K562 (cell line): ENCODE results near the gene FLII. TPM values are rescaled to one million over a fixed set of nuclear protein-coding genes. Genes with fewer than 3 reads are reported as not detected.
A peak's percentile ranks its signal among the peaks of the same experiment; 100 is the strongest.

ENCODE experiments used
- ATAC-seq: fragments of 200-7000 bp; cut with Tn5 transposase; 3 replicates; pipeline ENCODE4 v1.9.1; 2020; ENCODE audit warnings: moderate library complexity
- BruUV-seq: library from RNA; stranded (reverse); fragments of 400-500 nt; replicated peaks from 2 replicates; lab custom pipeline; 2021; lab: Mats Ljungman, UMichigan
- CTCF ChIA-PET: fragments of 300-600 bp; formaldehyde crosslinking; extraction: SDS; loops from one replicate; lab custom pipeline; 2021; ENCODE audit warnings: low intra/inter-chr PET ratio; lab: Yijun Ruan, JAX
- POLR2A ChIA-PET: fragments of 300-600, 350-650 bp; sonication (Branson Sonifier 250); formaldehyde crosslinking; extraction: SDS; loops from one replicate; lab custom pipeline; 2021; ENCODE audit warnings: antibody characterized with exemption, inconsistent platforms; lab: Yijun Ruan, JAX
- DNase-seq, 4 experiments: peaks; one replicate each; pipeline versions ENCODE4 v3.0.0 to v3.0.0-alpha.2; 2011 to 2018; ENCODE audit warnings: low spot score in 3 of 4, mixed read lengths in 3 of 4; ENCODE audit errors: extremely low read depth in 1 of 4
- FAIRE-seq: peaks from 2 replicates; lab custom pipeline; 2011; peaks lifted over from hg19 to GRCh38; lab: Jason Lieb, UNC
- H2AFZ ChIP-seq: 2 replicates; pipeline ENCODE4 v1.6.0; 2011; ENCODE audit warnings: low read depth, low read length, control low read depth, inconsistent platforms
- H3K27ac ChIP-seq: fragments of 200-600 bp; 3 replicates; pipeline ENCODE4 v1.8.0; 2011; ENCODE audit warnings: low read depth, mild to moderate bottlenecking, control low read depth, inconsistent platforms, low read length, moderate library complexity, mixed read lengths; ENCODE audit errors: extremely low read depth
- H3K27me3 ChIP-seq, 2 experiments: fragments of 300-600 bp in 1 of 2; 2 replicates in 1 of 2; 3 replicates in 1 of 2; pipeline versions ENCODE4 v1.6.0 to v1.8.0; 2011; ENCODE audit warnings: inconsistent platforms in 2 of 2, low read length in 2 of 2, mild to moderate bottlenecking in 1 of 2, mixed read lengths in 1 of 2, moderate library complexity in 1 of 2; ENCODE audit not compliant: control insufficient read depth in 2 of 2, insufficient read depth in 2 of 2
- H3K36me3 ChIP-seq: fragments of 300-600 bp; 3 replicates; pipeline ENCODE4 v1.8.0; 2011; ENCODE audit warnings: mild to moderate bottlenecking, low read length, inconsistent platforms; ENCODE audit not compliant: control insufficient read depth, insufficient read depth
- H3K4me1 ChIP-seq, 2 experiments: fragments of 200-600 bp in 1 of 2; replicated peaks in 1 of 2; 2 replicates in 1 of 2; 3 replicates in 1 of 2; pipeline versions ENCODE4 v1.5.1 to v1.8.0; 2011; ENCODE audit warnings: inconsistent platforms in 2 of 2, low read length in 2 of 2, mild to moderate bottlenecking in 1 of 2, mixed read lengths in 1 of 2, moderate library complexity in 1 of 2; ENCODE audit not compliant: control insufficient read depth in 2 of 2, insufficient read depth in 2 of 2
- H3K4me2 ChIP-seq: 2 replicates; pipeline ENCODE4 v1.6.1; 2011; ENCODE audit warnings: low read length, control low read depth, inconsistent platforms, mixed read lengths; ENCODE audit not compliant: insufficient read depth
- H3K4me3 ChIP-seq: fragments of 200-600 bp; sonication (generic), shearing (Covaris generic); 2 replicates; pipeline ENCODE4 v1.5.1; 2016; ENCODE audit warnings: control low read depth, inconsistent platforms
- H3K79me2 ChIP-seq: fragments of 200-600 bp; 3 replicates; pipeline ENCODE4 v1.8.0; 2011; ENCODE audit warnings: low read length, inconsistent platforms; ENCODE audit not compliant: control insufficient read depth, insufficient read depth
- H3K9ac ChIP-seq, 2 experiments: 2 replicates each; pipeline versions ENCODE4 v1.6.0 to v1.6.1; 2011; ENCODE audit warnings: low read depth in 2 of 2, low read length in 2 of 2, control low read depth in 1 of 2, inconsistent platforms in 1 of 2, mild to moderate bottlenecking in 1 of 2, mixed read lengths in 1 of 2; ENCODE audit not compliant: insufficient read depth in 1 of 2
- H3K9me1 ChIP-seq: one replicate; pipeline ENCODE4 v1.6.0; 2011; ENCODE audit warnings: inconsistent platforms, mild to moderate bottlenecking, low read length, moderate library complexity; ENCODE audit not compliant: control insufficient read depth, insufficient read depth
- H3K9me3 ChIP-seq: replicated peaks from 2 replicates; pipeline ENCODE4 v1.5.1; 2011; ENCODE audit warnings: low read depth, low read length, inconsistent platforms; ENCODE audit not compliant: control insufficient read depth, insufficient read depth
- H4K20me1 ChIP-seq: replicated peaks from 2 replicates; pipeline ENCODE4 v1.6.1; 2011; ENCODE audit warnings: low read length, inconsistent platforms, mixed read lengths; ENCODE audit not compliant: control insufficient read depth, insufficient read depth
- CUX1 ChIP-seq: fragments of 200-800 bp; sonication (Bioruptor generic); IDR thresholded peaks from 2 replicates; pipeline ENCODE4 v1.6.1; 2016; ENCODE audit warnings: missing genetic modification characterization, missing compliant biosample characterization
- FOS ChIP-seq: IDR thresholded peaks from 3 replicates; pipeline ENCODE4 v1.6.1; 2011; ENCODE audit not compliant: insufficient read length; ENCODE audit errors: extremely low read depth
- HINFP ChIP-seq: fragments of 450-650 bp; conservative IDR thresholded peaks from 2 replicates; pipeline ENCODE4 v1.6.1; 2016; ENCODE audit warnings: missing genetic modification characterization, low read depth, mild to moderate bottlenecking, control low read depth, missing compliant biosample characterization
- HLTF ChIP-seq: fragments of 450-650 bp; IDR thresholded peaks from 2 replicates; pipeline ENCODE4 v1.6.1; 2016
- HNRNPK ChIP-seq: fragments of 200-400 bp; formaldehyde crosslinking; IDR thresholded peaks from one replicate; pipeline ENCODE4 v1.6.1; 2018; ENCODE audit warnings: mild to moderate bottlenecking, low read depth, low read length; ENCODE audit not compliant: poor library complexity, severe bottlenecking
- KDM4B ChIP-seq, 2 experiments: fragments of 450-650 bp in 1 of 2; sonication (generic) in 1 of 2; IDR thresholded peaks; 2 replicates each; pipeline ENCODE4 v1.6.1; 2016 to 2017; ENCODE audit warnings: borderline replicate concordance in 2 of 2, antibody characterized with exemption in 1 of 2, low read depth in 1 of 2, mild to moderate bottlenecking in 1 of 2
- MAFF ChIP-seq: IDR thresholded peaks from 2 replicates; pipeline ENCODE4 v1.6.1; 2012; ENCODE audit warnings: low read length, improper control_type of control experiment
- MYC ChIP-seq, 2 experiments: fragments of 250-450 bp in 1 of 2; sonication (Bioruptor Pico) in 1 of 2; IDR thresholded peaks; 2 replicates each; pipeline versions ENCODE4 v1.5.1 to v1.6.1; 2012 to 2021; ENCODE audit warnings: low read depth in 2 of 2, borderline replicate concordance in 1 of 2, improper control_type of control experiment in 1 of 2, low read length in 1 of 2, mild to moderate bottlenecking in 1 of 2, moderate library complexity in 1 of 2
- NFE2 ChIP-seq: IDR thresholded peaks from 2 replicates; pipeline ENCODE4 v1.6.1; 2014; ENCODE audit warnings: antibody characterized with exemption, low read depth
- NONO ChIP-seq, 2 experiments: fragments of 200-400 bp in 1 of 2; fragments of 450-650 bp in 1 of 2; formaldehyde crosslinking in 1 of 2; IDR thresholded peaks; 2 replicates each; pipeline ENCODE4 v1.6.1; 2017; ENCODE audit warnings: low read depth in 2 of 2, mild to moderate bottlenecking in 2 of 2, moderate library complexity in 2 of 2, low read length in 1 of 2
- POLR2AphosphoS2 ChIP-seq: IDR thresholded peaks from 2 replicates; pipeline ENCODE4 v1.6.1; 2012; ENCODE audit warnings: low read length, improper control_type of control experiment
- RB1 ChIP-seq: fragments of 450-650 bp; IDR thresholded peaks from 2 replicates; pipeline ENCODE4 v1.6.1; 2017; ENCODE audit warnings: low read depth, mild to moderate bottlenecking
- ZNF232 ChIP-seq: sonication (generic); formaldehyde crosslinking; IDR thresholded peaks from 2 replicates; pipeline ENCODE4 v1.8.0; 2022; ENCODE audit warnings: mild to moderate bottlenecking, missing genetic modification reagents
- ZNF586 ChIP-seq: fragments of 450-650 bp; formaldehyde crosslinking; conservative IDR thresholded peaks from 2 replicates; pipeline ENCODE4 v1.4.0; 2020; ENCODE audit warnings: mild to moderate bottlenecking, moderate library complexity
- ZNF75A ChIP-seq: fragments of 450-650 bp; formaldehyde crosslinking; IDR thresholded peaks from 2 replicates; pipeline ENCODE4 v1.4.0; 2020; ENCODE audit warnings: mild to moderate bottlenecking
- ZNF778 ChIP-seq: fragments of 450-650 bp; formaldehyde crosslinking; IDR thresholded peaks from 2 replicates; pipeline ENCODE4 v1.4.0; 2020; ENCODE audit warnings: mild to moderate bottlenecking, moderate library complexity
- ZZZ3 ChIP-seq: fragments of 450-650 bp; IDR thresholded peaks from 2 replicates; pipeline ENCODE4 v1.6.1; 2016; ENCODE audit warnings: antibody characterized with exemption, mild to moderate bottlenecking, moderate library complexity
- WGBS: fragments of 100-300 bp; shearing (Covaris generic); methylation state at CpG from one replicate; pipeline ENCODE4 v1.1.6; 2016; ENCODE audit warnings: low coverage, mixed read lengths; ENCODE audit not compliant: insufficient coverage; ENCODE audit errors: missing lambda C conversion rate; 5-methylcytosine and 5-hydroxymethylcytosine counted together
- in situ Hi-C: fragments of 300-500 bp; cut with MboI; formaldehyde crosslinking; loops from 4 replicates; pipeline ENCODE4 v1.15.0; 2018; ENCODE audit warnings: inconsistent platforms, mixed read lengths
- intact Hi-C: fragments of 100-400 bp; cut with micrococcal nuclease; formaldehyde crosslinking; loops from 2 replicates; pipeline ENCODE4 v1.14.2; 2022
- polyA plus RNA-seq, 8 experiments: library from polyadenylated mRNA; depleted of rRNA in 4 of 8; stranded (reverse) in 5 of 8; unstranded in 3 of 8; fragments of >200 nt; fragmentation: Nextera tagmentation in 2 of 8; fragmentation: Illumina TruSeq in 1 of 8; extraction: Ambion mirVana in 2 of 8; extraction: Trizol in 1 of 8; gene quantifications; 2 replicates each; pipeline versions ENCODE4 v1.2.1 to v1.2.3, GENCODE V29; 2011 to 2014; ENCODE audit warnings: inconsistent platforms in 1 of 8, missing spikeins in 1 of 8
- total RNA-seq, 7 experiments: library from RNA; depleted of rRNA in 6 of 7; stranded (reverse); fragments of >200 nt in 6 of 7; fragmentation: Illumina TruSeq in 2 of 7; extraction: Trizol in 2 of 7; gene quantifications; 2 replicates each; pipeline versions ENCODE4 v1.2.1 to v1.2.3, GENCODE V29; 2011 to 2021; ENCODE audit warnings: low replicate concordance in 1 of 7

Gene FLII
- total and polyA plus RNA-seq, 9 of the 15 experiments (the other 6 are each of a cell fraction or from before 2014, with no cell fraction given): 11.7 to 126 (median 82.5) TPM

GRCh38 chr17:18278867-18279266 is 20.3 kb upstream of the FLII start:
- POLR2A ChIA-PET: interaction anchor here (0.7 kb wide), 1 partner anchor 9 kb away, joined by 3 read pairs; no protein-coding TSS in a partner anchor
- DNase-seq: no peak
- Histone ChIP-seq H3K4me1 (no peaks in the 10 kb centered on the region), H4K20me1 (no peaks in the 10 kb centered on the region), H3K4me3 (no peak overlapping the region), H3K27ac (no peak overlapping the region), H3K79me2 (no peaks in the 10 kb centered on the region), H3K36me3 (peaks cover 78% of the 10 kb centered on the region), H3K9ac (no peak overlapping the region), H3K9me1 (no peaks in the 10 kb centered on the region), H3K4me2 (no peak overlapping the region), H3K27me3 (no peaks in the 10 kb centered on the region), H3K9me3 (no peaks in the 10 kb centered on the region), H2AFZ (no peak overlapping the region)
- in situ Hi-C loops: no loop called here
- CTCF ChIA-PET: no interaction called here
- ATAC-seq: no peak
- no peak for FAIRE-seq
- no peak for TF ChIP-seq MYC (IDR thresholded peaks at IDR 0.05; ENCODE audit: low read depth, low read length)
- TF ChIP-seq MYC (CRISPR knock-in tag; IDR thresholded peaks at IDR 0.05; ENCODE audit: borderline replicate concordance, low read depth): no peak
- no peak for TF ChIP-seq KDM4B (IDR thresholded peaks at IDR 0.05; ENCODE audit: borderline replicate concordance in 2 of 2, low read depth in 1 of 2)
- TF ChIP-seq CUX1: no peak
- TF ChIP-seq ZZZ3: no peak
- peak; percentile 7; the same call in 1 of the 2 replicates for TF ChIP-seq MAFF
- TF ChIP-seq ZNF586 (CRISPR knock-in tag): no peak
- no peak for TF ChIP-seq HINFP (tag)
- TF ChIP-seq POLR2AphosphoS2: no peak
- TF ChIP-seq ZNF232 (CRISPR knock-in tag): no peak
- TF ChIP-seq NFE2: peak; percentile 21; the same call in 1 of the 2 replicates
- TF ChIP-seq FOS: no peak
- TF ChIP-seq RB1: no peak
- TF ChIP-seq HNRNPK: no peak
- no peak for TF ChIP-seq NONO (IDR thresholded peaks at IDR 0.05; ENCODE audit: low read depth in 2 of 2, low read length in 1 of 2)
- TF ChIP-seq ZNF778 (CRISPR knock-in tag): no peak
- TF ChIP-seq HLTF: no peak
- TF ChIP-seq ZNF75A: no peak
- WGBS: 46% methylated on average over 3 of the region's 3 CpGs
- intact Hi-C loops: no loop called here
- BruUV-seq: no TSS peak
